OCI-LY1 (cell line): Measurements from ENCODE around the gene CACNA2D3.

Source experiments
- H2AFZ ChIP-seq: fragments of 200-600 bp; sonication (generic), shearing (Covaris generic); 2 replicates; pipeline ENCODE4 v1.6.0; 2014; ENCODE audit warnings: antibody characterized with exemption, mild to moderate bottlenecking, low read length
- H3F3A ChIP-seq: fragments of 200-600 bp; sonication (generic), shearing (Covaris generic); 2 replicates; pipeline ENCODE4 v1.6.0; 2014; ENCODE audit warnings: mild to moderate bottlenecking, antibody characterized with exemption, low read length, moderate library complexity; ENCODE audit not compliant: insufficient read depth
- H3K27ac ChIP-seq: fragments of 200-600 bp; sonication (generic); 2 replicates; pipeline ENCODE4 v1.5.1; 2014; ENCODE audit warnings: low read length, mixed run types, mild to moderate bottlenecking, low read depth; ENCODE audit not compliant: poor library complexity, severe bottlenecking
- H3K27me3 ChIP-seq: fragments of 200-600 bp; sonication (generic); 2 replicates; pipeline ENCODE4 v1.6.0; 2014; ENCODE audit warnings: antibody characterized with exemption, mild to moderate bottlenecking, low read length, moderate library complexity; ENCODE audit not compliant: insufficient read depth
- H3K36me3 ChIP-seq: fragments of 200-600 bp; sonication (generic); 2 replicates; pipeline ENCODE4 v1.6.1; 2014; ENCODE audit warnings: mild to moderate bottlenecking, antibody characterized with exemption, low read length, moderate library complexity, mixed read lengths; ENCODE audit not compliant: insufficient read depth
- H3K4me1 ChIP-seq: fragments of 200-600 bp; sonication (generic); 2 replicates; pipeline ENCODE4 v1.5.1; 2014; ENCODE audit warnings: mild to moderate bottlenecking, low read length, moderate library complexity; ENCODE audit not compliant: insufficient read depth, severe bottlenecking
- H3K4me2 ChIP-seq: fragments of 200-600 bp; sonication (generic), shearing (Covaris generic); 2 replicates; pipeline ENCODE4 v1.6.1; 2014; ENCODE audit warnings: low read length
- H3K4me3 ChIP-seq: fragments of 200-600 bp; sonication (generic); 2 replicates; pipeline ENCODE4 v1.5.1; 2014; ENCODE audit warnings: low read length, low read depth, mild to moderate bottlenecking, mixed read lengths; ENCODE audit not compliant: poor library complexity, severe bottlenecking
- H3K79me2 ChIP-seq: fragments of 200-600 bp; shearing (Covaris generic); 2 replicates; pipeline ENCODE4 v1.6.1; 2016; ENCODE audit warnings: mixed run types, low read length, mixed read lengths; ENCODE audit not compliant: insufficient read depth
- H3K9ac ChIP-seq: fragments of 200-600 bp; sonication (generic), shearing (Covaris generic); 2 replicates; pipeline ENCODE4 v1.6.1; 2014; ENCODE audit warnings: mild to moderate bottlenecking, low read length, mixed read lengths
- H3K9me2 ChIP-seq: fragments of 200-600 bp; sonication (generic), shearing (Covaris generic); 2 replicates; pipeline ENCODE4 v1.6.1; 2014; ENCODE audit warnings: low read depth, mild to moderate bottlenecking, low read length, mixed read lengths
- H3K9me3 ChIP-seq: fragments of 200-600 bp; shearing (Covaris generic); 2 replicates; pipeline ENCODE4 v1.6.1; 2014; ENCODE audit warnings: low read length, mixed read lengths
- H4K20me1 ChIP-seq: fragments of 200-600 bp; sonication (generic), shearing (Covaris generic); 2 replicates; pipeline ENCODE4 v1.6.0; 2016; ENCODE audit warnings: mild to moderate bottlenecking, low read length; ENCODE audit not compliant: insufficient read depth
- EZH2 ChIP-seq: fragments of 200-600 bp; sonication (generic), shearing (Covaris generic); IDR thresholded peaks from 2 replicates; pipeline ENCODE4 v1.8.0; 2017; ENCODE audit warnings: borderline replicate concordance, mixed run types, mild to moderate bottlenecking, antibody characterized with exemption, low read length, moderate library complexity, mixed read lengths
- TF ChIP-seq, protein P1 (sequence below): fragments of 200-600 bp; sonication (generic), shearing (Covaris generic); IDR thresholded peaks from 2 replicates; pipeline ENCODE4 v1.5.1; 2017; ENCODE audit warnings: mild to moderate bottlenecking, antibody characterized with exemption, low read length, moderate library complexity, mixed read lengths

The CACNA2D3 gene

DNA sequence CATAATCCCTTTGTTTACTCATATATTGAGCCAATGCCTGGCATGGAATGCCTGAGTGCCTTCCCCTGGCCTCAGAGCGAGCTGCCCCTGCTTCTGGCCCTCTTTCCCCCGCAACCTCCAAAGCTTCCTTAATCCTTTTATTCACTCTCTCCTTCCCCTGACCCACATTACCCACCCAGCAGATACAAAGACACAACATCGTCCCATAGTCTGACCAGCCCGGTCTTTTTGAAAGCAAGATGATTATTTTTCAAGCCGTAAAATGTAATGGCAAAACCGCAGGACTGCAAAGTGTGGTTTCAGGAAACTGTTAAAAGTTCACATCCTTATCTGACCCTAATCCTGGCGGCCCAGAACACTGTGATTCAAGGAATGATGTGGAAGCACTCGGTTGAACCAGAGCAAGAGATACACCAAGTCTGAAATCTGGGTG lies 883.9 kb downstream of the CACNA2D3 start:
- Histone ChIP-seq H3K36me3 (no peaks in the 10 kb centered on the region), H3K4me1 (no peaks in the 10 kb centered on the region), H3K4me3 (no peak overlapping the region), H3F3A (no peaks in the 10 kb centered on the region), H3K79me2 (no peaks in the 10 kb centered on the region), H4K20me1 (no peaks in the 10 kb centered on the region), H3K27me3 (no peaks in the 10 kb centered on the region), H2AFZ (no peak overlapping the region), H3K9me3 (no peaks in the 10 kb centered on the region), H3K9me2 (no peaks in the 10 kb centered on the region), H3K9ac (no peak overlapping the region), H3K4me2 (no peak overlapping the region), H3K27ac (no peak overlapping the region)
- no peak for TF ChIP-seq EZH2

DNA sequence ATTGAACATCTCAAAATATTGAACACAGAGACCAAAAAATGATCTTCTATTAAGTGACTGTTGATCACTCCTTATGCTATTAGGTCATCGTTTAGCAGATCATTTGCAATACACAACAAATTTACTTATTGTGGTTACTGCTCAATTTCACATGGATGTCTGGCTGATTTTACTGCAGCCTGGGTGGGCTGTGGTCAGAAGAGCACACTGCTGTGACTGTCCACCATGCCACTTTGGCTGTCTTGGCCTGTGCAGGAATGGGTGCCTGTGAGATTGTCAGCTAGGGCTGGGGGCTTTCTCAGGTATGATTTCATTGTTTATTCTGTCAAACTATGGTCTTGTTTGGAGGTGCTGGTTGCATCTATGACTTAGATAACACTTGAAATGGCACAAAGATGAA lies 885.6 kb downstream of the CACNA2D3 start:
- Histone ChIP-seq H3F3A (no peaks in the 10 kb centered on the region), H3K9me2 (no peaks in the 10 kb centered on the region), H3K4me3 (no peak overlapping the region), H3K4me2 (no peak overlapping the region), H2AFZ (no peak overlapping the region), H4K20me1 (no peaks in the 10 kb centered on the region), H3K4me1 (no peaks in the 10 kb centered on the region), H3K9me3 (no peaks in the 10 kb centered on the region), H3K27me3 (no peaks in the 10 kb centered on the region), H3K27ac (no peak overlapping the region), H3K36me3 (no peaks in the 10 kb centered on the region), H3K79me2 (no peaks in the 10 kb centered on the region), H3K9ac (no peak overlapping the region)
- TF ChIP-seq, protein P1, sequence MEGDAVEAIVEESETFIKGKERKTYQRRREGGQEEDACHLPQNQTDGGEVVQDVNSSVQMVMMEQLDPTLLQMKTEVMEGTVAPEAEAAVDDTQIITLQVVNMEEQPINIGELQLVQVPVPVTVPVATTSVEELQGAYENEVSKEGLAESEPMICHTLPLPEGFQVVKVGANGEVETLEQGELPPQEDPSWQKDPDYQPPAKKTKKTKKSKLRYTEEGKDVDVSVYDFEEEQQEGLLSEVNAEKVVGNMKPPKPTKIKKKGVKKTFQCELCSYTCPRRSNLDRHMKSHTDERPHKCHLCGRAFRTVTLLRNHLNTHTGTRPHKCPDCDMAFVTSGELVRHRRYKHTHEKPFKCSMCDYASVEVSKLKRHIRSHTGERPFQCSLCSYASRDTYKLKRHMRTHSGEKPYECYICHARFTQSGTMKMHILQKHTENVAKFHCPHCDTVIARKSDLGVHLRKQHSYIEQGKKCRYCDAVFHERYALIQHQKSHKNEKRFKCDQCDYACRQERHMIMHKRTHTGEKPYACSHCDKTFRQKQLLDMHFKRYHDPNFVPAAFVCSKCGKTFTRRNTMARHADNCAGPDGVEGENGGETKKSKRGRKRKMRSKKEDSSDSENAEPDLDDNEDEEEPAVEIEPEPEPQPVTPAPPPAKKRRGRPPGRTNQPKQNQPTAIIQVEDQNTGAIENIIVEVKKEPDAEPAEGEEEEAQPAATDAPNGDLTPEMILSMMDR: no peak
- no peak for TF ChIP-seq EZH2

DNA sequence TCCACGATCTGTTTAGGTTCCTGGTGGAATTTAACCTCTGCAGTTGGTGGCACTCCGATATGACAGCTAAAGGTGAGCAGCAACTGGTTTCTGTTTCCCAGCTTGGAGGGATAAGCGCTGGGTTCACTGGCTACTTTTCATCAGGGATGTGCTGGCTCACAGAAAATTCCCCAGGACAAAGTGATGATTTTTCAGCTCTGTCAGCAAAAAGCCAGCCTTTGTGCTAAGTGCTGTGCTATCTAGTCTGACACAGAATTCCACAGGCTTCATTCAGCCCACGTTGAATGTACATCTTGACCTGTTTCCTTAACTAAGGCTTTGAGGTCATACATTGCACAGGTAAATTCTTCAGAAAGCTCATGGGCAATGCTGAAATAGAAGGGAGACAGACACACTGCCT lies 887.0 kb downstream of the CACNA2D3 start:
- Histone ChIP-seq H3K4me3 (no peak overlapping the region), H4K20me1 (no peaks in the 10 kb centered on the region), H2AFZ (no peak overlapping the region), H3K36me3 (no peaks in the 10 kb centered on the region), H3K9ac (no peak overlapping the region), H3K4me2 (no peak overlapping the region), H3F3A (no peaks in the 10 kb centered on the region), H3K27ac (no peak overlapping the region), H3K9me3 (no peaks in the 10 kb centered on the region), H3K9me2 (no peaks in the 10 kb centered on the region), H3K27me3 (no peaks in the 10 kb centered on the region), H3K79me2 (no peaks in the 10 kb centered on the region), H3K4me1 (no peaks in the 10 kb centered on the region)
- TF ChIP-seq, protein P1: no peak
- TF ChIP-seq EZH2: no peak

DNA sequence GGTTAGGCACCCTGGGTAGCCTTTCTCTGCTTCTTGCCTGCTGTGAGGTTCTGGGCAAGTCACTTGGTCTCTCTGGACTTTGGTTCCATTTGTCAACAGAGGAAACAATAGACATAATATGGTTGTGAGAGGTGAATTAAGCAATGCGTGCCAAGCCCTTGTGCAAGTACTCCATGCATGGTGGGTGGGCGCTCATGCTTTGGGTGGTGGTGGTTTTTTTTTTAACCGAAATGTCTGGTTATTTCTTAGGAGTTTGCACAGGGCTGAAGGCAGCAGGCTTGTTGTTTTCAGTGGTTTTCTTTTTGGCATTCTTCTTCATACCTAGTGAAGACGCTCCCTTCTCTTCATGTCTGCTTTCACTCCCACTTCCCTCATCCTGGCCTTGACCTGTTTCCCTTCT lies 889.7 kb downstream of the CACNA2D3 start:
- no peak overlapping the region for H2AFZ ChIP-seq
- no peaks in the 10 kb centered on the region for H3F3A ChIP-seq
- no peaks in the 10 kb centered on the region for H3K36me3 ChIP-seq
- no peaks in the 10 kb centered on the region for H3K9me2 ChIP-seq
- H3K27me3 ChIP-seq: no peaks in the 10 kb centered on the region
- H3K27ac ChIP-seq: no peak overlapping the region
- H3K9ac ChIP-seq: no peak overlapping the region
- H3K9me3 ChIP-seq: no peaks in the 10 kb centered on the region
- no peaks in the 10 kb centered on the region for H3K4me1 ChIP-seq
- no peaks in the 10 kb centered on the region for H3K79me2 ChIP-seq
- no peak overlapping the region for H3K4me3 ChIP-seq
- no peaks in the 10 kb centered on the region for H4K20me1 ChIP-seq
- no peak for TF ChIP-seq EZH2
- TF ChIP-seq, protein P1: no peak
- H3K4me2 ChIP-seq: no peak overlapping the region
